HS-5 (cell line): Measurements from ENCODE around the gene LHX8.
"Not testable (repeated sequence)": the region's sequence is repeated elsewhere in the genome, so short reads cannot be mapped to it uniquely, and the experiment has no call there.

Experiments
- DNase-seq: peaks from one replicate; pipeline ENCODE4 v3.0.0-alpha.2; 2012; ENCODE audit warnings: low read depth

The LHX8 gene

GRCh38 chr1:75133750-75134646 is at the start of gene LHX8:
LHX8 (plus strand) TSS chr1:75134388; CDS start chr1:75136615, 2,227 bp downstream.
- DNase-seq, result no peak

GRCh38 chr1:75085931-75086330 is 48.3 kb upstream of the LHX8 start:
- no peak for DNase-seq

GRCh38 chr1:75087278-75087677 is 46.9 kb upstream of the LHX8 start:
- DNase-seq, result no peak

- no peak for DNase-seq
Observed at GRCh38 chr1:75092141-75092540, 42.0 kb upstream of the LHX8 start.

GRCh38 chr1:75097654-75098053 is 36.5 kb upstream of the LHX8 start:
- DNase-seq, result peak; percentile 51

- DNase-seq, result no peak
Observed at GRCh38 chr1:75099581-75099980, 34.6 kb upstream of the LHX8 start.

- no peak for DNase-seq
Observed at GRCh38 chr1:75100481-75101092, 33.6 kb upstream of the LHX8 start.

GRCh38 chr1:75112362-75112951 is 21.7 kb upstream of the LHX8 start:
- not testable (repeated sequence) for DNase-seq

- DNase-seq, result no peak
Observed at GRCh38 chr1:75115654-75116053, 18.5 kb upstream of the LHX8 start.

GRCh38 chr1:75123756-75124155 is 10.4 kb upstream of the LHX8 start:
- no peak for DNase-seq

- no peak for DNase-seq
Observed at GRCh38 chr1:75124510-75124909, 9.7 kb upstream of the LHX8 start.

- DNase-seq, result no peak
Observed at GRCh38 chr1:75125161-75125726, 8.9 kb upstream of the LHX8 start.

GRCh38 chr1:75126611-75127101 is 7.5 kb upstream of the LHX8 start:
- no peak for DNase-seq

- DNase-seq, result no peak
Observed at GRCh38 chr1:75127916-75128717, 6.1 kb upstream of the LHX8 start.

GRCh38 chr1:75129660-75129982 is 4.6 kb upstream of the LHX8 start:
- no peak for DNase-seq

GRCh38 chr1:75129983-75130789 is 4.0 kb upstream of the LHX8 start:
- DNase-seq, result no peak

GRCh38 chr1:75130865-75131564 is 3.2 kb upstream of the LHX8 start:
- DNase-seq, result no peak

- DNase-seq, result no peak
Observed at GRCh38 chr1:75131565-75132241, 2.5 kb upstream of the LHX8 start.

- no peak for DNase-seq
Observed at GRCh38 chr1:75132242-75132811, 1.9 kb upstream of the LHX8 start.
